Left renal cortex interstitium (tissue), 4 donors: ENCODE data around the gene LAMP1. TPM values are rescaled to one million over a fixed set of nuclear protein-coding genes. Genes with fewer than 3 reads are reported as not detected.
"Not testable (repeated sequence)": the region's sequence is repeated elsewhere in the genome, so short reads cannot be mapped to it uniquely, and the experiment has no call there.

Source experiments
- DNase-seq, 4 donors: peaks; one replicate each; pipeline ENCODE4 v3.0.0-alpha.2; 2013; ENCODE audit warnings: low read depth in 4 of 4, low spot score in 2 of 4, missing footprints in 1 of 4
- polyA plus RNA-seq, 4 donors: library from polyadenylated mRNA; unstranded; fragments of 120-200 nt; gene quantifications; one replicate each; pipeline ENCODE4 v1.2.1, GENCODE V29; 2013; ENCODE audit not compliant: insufficient read length in 4 of 4

The LAMP1 gene
- polyA plus RNA-seq, 4 donors = 174 to 193 (median 182) TPM

DNA sequence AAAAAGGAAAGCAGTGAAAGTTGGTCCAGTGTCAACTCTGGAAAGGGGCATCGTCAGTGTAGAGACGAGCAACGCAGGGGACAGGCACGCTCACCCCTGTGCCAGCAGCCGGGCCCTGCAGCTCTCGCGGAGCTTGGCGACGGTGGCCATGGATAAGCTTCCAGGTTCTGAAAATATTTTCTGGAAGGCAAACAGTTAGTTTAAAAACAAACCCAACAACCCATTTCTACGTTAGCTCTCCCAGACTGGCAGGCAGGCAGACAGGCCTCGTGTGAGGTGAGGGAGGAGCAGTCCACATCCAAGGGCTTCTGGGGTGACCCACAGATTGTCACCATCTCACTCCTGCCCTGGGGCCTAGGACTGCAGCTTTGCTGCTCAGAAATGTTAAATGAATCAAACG, 27.4 kb downstream of the LAMP1 start:
- no peak for DNase-seq

DNA sequence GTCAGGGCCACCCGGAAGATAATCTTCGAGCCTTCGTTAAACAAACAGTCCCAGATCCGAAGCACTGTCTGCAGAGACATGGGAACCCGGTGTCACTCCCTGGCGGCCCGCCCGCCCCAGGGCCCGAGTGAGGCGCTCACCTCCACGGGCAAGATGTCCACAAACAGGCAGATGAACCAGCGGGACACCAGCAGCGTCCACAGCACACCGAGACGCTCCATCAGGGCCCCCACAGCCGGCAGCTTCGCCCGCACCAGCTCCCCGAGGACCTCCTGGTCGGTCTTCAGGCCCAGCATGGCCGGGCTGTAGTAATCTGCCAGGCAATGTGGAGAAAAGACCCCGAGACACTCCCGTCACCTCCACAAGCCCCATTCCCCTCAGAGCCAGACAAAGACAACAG, 28.7 kb downstream of the LAMP1 start:
- no peak for DNase-seq

DNA sequence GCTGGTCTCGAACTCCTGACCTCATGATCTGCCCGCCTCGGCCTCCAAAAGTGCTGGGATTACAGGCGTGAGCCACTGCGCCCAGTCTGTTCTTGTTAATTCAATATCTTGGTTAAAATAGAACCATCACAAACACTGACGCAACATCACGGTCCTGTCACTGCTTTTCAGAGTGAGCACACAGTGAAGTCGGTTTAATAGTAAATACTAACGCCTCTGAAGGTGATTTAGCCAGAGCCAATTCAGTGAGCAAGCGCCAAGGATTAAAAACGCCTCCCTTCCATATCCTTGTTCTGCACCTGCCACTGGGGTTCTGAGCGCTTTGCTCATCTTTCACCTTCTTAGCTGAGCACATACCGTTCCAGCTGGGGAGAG, 30.3 kb downstream of the LAMP1 start:
- no peak for DNase-seq

DNA sequence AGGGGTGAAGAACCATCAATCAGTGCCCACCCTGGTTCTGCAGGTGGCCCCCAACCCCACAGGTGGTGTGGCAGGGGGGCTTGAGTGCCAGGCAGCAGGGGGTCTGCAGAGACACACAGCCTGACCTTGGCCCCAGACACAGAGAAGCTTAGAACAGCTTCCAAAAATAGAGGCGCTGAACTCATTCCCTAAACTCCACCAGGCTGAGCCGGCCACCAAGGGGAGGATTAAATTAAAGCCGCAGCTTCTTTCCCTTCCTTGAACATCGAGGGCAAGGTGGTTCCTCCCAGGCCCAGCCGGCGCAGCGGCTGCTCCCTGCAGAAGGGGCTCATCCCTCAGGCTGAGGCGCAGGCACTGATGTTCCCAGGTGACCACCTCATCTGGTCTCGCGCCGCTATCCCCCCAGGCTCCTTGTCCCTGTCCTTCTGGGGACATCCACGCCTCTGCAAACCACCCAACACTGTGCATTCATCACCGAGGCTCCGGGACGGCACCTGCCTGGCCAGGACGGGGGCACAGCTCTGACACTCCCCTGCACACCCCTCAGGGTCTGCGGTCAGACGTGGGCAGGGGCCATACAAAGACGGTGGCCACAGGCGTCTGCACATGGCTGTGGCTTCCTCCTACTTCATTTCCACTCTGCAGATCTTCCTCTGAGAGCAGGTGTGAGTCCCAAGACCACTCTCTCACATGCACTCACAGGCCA, 30.9 kb downstream of the LAMP1 start:
- no peak for DNase-seq

DNA sequence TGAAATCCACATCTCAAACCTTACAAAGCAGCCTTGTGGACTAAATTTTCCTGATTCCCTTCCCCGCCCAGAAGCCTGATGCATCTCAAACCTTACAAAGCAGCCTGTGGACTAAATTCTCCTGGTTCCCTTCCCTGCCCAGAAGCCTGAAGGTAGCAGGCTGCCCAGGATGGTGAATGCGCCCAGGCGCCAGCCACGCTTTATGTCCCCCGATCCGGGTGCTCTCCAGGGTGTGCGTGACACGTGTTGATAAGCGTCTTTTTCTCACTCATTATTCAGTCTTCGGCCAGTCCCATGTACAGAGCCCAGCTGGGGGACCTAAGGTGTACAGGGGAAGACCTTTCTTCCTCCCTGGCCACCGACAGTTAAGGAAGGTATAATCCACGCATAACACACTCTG, 31.8 kb downstream of the LAMP1 start:
- no peak for DNase-seq

DNA sequence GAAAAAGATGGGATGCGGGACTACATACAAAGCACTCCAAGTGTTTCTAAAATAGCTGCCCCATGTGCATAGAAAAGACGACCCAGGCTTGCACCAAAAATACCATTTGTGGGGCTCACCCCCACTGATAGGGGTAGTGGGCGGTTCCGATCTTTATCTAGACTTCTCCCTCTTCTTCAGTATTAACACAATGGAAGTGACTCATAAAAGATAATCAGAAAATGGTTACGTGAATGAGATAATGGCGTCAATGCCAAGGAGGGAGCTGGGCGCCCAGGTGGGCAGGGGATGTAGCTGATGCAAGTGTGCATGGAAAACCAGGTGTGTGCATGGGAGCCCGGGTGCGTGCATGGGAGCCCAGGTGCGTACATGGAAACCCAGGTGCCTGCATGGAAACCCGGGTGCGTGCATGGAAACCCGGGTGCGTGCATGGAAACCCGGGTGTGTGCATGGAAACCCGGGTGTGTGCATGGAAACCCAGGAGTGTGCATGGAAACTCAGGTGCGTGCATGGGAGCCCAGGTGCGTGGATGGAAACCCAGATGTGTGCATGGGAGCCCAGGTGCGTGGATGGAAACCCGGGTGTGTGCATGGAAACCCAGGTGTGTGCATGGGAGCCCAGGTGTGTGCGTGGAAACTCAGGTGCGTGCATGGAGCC, 32.7 kb downstream of the LAMP1 start:
- no peak for DNase-seq

DNA sequence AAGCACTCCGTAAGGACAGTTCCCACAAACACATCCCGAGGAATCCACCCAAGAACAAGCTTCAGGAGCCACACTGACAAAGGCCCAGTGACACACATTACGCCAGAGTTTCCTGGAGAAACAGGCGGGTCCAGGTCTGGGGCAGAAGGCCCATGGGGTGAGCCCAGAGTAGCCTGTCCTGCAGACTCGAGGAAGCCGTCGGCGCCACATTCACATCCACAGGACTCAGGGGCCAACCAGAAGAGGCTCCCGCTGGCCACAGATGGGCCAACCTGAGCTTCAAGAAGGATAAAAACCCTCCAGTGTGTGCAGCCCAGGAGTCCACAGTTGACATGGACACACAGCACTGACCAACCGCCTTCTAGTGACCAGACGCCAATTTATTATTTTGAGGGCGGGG, 35.6 kb downstream of the LAMP1 start:
- DNase-seq = no peak

DNA sequence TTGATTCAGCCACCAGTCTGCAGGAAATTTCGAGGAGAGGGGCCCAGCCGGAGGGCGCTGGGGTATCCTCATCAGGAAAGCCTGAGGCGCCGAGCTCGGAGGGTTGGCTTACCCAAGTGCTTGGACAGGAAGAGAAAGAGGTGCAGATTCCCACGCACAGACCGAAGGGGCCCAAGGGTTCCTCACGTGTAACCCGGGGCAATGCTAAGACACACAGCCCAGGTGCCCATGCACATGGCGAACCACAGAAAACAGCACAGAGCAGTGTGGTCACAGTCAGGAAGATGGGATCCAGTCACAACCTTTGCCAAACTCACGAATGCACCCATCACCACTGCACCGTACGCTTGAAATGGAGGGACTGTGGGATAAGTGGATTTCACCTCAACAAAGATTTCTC, 36.0 kb downstream of the LAMP1 start:
- DNase-seq = no peak

DNA sequence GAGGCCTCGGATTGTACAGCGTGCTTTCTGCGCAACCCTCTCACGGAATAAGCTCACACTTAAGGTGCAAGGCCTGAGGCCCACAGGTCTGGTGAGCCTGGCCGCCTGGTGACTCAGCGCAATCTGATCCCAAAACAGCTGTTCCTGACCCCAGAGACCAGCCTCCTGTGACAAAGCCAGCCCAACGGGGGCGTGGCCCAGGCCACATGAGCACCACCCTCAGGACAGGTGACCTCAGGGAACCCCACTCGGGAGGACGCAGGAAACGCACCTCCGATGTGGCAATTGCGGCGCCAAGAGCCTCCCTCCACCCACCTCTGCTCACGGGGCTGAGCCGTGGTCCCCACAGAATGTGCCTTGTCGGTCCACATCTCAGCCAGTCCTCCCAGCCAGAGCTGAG, 40.5 kb downstream of the LAMP1 start:
- no peak for DNase-seq

DNA sequence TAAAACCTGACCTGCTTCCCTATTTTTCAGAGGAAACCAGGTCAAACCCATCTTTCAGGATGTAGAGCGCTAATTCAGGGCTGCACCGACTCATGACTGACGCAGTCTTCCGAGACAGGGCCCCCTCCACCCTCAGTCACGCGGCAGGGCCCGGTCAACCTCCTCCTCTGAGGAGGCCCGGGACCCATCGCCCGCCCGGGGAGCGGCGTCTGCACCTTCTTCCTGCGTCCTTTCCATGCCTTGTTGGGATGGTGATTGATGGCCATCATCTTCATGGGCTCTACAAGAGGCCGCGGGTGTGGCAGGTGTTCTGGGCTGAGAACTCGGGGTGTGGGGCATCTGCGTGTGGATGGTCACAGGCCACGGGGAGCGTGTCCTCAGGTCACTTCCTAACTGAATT, 40.9 kb downstream of the LAMP1 start:
- no peak for DNase-seq

DNA sequence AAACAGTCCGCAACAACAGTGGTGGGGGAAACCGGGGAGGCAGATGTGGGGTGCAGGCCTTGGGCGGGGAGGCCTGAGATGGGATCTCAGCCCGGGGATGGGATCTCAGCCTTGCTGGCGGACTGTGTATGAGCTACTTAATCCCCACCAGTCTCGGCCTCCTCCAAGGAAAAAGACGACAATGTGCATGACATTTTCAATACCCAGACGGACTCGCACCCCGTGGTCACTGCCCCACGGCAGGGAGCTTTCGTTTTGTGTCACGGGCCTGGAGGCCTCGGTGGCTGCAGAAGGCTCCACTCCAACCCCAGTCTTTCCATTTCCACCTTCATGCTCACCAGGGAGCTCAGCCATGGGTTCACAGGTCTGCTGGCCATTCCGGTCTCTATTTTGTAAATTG, 41.4 kb downstream of the LAMP1 start:
- no peak for DNase-seq

DNA sequence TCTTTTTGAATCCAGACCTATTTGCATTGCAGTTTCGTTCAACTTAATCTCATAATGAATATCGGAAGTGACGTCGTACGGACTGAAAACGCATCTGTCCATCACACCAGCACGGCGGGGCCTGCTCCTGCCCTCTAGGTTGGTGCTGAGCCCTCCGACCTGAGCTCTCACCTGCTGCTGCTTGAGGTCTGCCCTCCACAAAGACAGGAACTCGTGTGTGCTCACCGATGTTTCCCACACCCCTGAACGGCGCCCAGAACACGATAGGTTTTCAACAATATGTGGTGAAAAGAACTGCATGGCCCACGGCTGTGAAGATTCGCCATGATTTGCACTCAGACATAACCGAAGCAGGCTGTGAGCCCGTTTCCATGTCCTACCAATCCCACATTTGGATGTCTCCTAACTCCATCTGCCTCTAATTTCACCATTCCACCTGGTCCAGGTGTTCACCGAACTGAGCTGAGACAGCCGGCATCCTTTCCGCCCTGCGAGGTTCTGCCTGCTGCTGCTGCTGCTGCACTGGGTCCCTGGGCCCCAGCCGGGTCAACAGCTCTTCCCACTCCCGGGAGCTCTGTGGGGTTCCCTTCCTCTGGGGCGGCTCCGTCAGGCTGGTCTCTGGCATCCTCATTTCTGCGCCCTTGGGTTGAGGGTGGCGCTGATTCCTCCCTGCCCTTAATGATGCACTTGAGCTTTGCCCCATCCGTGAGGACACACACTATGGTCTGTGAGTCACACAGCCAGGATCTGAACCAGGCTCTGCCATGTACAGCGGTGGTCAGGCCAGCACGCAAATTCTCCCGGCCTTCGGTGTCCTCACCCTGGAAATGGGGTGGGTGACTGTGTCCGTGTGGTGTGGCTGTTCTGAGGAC, 46.0 kb downstream of the LAMP1 start:
- DNase-seq = no peak

DNA sequence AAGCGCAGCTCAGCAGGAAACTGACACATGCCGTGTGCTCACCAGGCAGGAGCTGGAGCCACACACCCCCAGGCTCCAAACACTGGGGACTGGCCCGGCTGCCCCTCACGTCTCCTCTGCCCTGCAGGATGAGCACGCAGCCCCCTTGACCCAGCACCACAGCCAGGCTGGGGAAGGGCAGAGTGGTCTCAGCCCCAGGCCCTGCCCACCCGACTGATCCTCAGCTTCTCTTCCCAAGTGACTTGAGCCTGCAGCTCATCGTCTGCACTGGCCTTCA, 46.6 kb downstream of the LAMP1 start:
- no peak for DNase-seq

DNA sequence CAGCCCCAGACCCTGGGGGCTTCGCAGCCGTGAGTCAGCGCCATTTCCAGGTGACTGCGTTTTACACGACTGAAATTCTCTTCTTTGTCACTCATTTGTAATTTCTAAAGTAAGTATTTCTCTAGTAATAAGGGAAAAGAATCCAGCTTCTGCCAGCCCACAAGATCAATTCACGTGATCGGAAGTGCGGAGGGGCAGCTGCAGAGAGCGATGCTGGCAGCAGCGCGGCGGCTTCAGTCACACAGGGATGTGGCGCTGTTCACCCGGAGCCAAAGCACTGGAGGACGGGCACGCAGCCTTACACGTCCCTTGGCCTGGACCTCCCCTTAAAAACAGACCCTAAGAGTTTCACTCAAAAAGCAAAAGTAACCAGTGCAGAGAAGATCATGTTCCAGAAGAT, 48.4 kb downstream of the LAMP1 start:
- DNase-seq = no peak

DNA sequence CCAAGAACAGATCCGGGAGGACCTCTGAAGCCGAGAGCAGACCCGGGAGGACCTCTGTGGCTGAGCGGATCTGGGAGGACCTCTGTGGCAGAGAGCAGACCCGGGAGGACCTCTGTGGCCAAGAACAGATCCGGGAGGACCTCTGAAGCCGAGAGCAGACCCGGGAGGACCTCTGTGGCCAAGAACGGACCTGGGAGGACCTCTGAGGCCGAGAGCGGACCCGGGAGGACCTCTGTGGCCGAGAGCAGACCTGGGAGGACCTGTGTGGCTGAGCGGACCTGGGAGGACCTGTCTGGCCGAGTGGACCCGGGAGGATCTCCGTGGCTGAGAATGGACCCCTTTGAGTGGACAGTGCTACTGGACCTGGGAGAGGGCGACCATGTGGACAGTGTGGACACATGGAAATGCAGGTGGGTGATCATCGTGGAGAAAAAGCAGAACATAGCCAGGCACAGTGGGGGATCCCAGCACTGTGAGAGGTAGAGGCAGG, 50.7 kb downstream of the LAMP1 start:
- not testable (repeated sequence) for DNase-seq

DNA sequence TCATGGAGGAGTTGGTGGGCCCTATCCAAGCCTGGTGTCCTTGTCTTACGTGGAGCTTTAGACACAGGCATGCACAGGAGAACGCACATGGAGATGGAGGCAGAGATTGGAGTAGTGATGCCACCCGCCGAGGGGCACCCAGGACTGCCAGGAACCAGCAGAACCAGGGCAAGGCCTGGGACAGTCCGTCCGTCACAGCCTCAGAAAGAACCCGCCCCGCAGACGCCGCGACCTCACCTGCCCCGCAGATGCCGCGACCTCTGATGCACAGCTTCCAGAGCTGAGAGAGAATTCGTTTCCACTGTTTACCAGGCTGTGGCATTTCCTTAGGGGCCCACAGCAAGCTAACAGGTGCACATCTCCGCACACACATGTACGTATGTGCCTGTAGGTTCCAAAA, 51.6 kb downstream of the LAMP1 start:
- no peak for DNase-seq

DNA sequence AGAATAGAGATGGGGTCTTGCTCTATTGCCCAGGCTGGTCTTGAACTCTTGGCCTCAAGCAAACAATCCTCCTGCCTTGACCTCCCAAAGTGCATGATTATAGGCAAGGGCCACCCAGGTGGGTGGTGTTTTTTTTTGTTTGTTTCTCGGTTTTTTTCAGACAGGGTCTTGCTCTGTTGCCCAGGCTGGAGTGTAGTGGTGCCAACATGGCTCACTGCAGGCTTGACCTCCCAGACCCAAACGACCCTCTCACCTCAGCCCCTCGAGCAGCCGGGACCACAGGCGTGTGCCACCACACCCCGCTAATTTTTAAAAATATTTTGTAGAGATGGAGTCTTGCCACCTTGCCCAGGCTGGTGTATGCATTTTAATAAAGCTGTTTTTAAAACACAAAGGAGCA, 52.0 kb downstream of the LAMP1 start:
- no peak for DNase-seq

DNA sequence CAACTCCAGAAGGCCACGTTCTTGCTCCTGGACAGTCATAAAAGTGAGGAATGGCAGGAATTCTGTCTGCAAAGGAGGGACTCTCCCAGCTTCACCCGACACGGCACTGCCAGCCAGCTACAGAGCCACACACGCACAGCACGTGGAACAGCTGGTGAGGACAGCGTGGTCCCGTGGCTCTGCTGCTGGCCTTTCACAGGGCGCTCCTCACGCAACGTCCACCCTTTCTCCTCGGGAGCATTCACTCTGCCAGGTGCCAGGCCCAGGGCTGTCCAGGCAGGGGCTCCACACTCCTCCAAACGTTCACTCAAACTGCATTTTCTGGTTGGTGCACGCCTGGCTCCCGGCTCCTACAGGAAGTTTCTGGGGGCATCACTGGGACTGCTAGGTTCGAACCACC, 52.5 kb downstream of the LAMP1 start:
- DNase-seq = no peak

DNA sequence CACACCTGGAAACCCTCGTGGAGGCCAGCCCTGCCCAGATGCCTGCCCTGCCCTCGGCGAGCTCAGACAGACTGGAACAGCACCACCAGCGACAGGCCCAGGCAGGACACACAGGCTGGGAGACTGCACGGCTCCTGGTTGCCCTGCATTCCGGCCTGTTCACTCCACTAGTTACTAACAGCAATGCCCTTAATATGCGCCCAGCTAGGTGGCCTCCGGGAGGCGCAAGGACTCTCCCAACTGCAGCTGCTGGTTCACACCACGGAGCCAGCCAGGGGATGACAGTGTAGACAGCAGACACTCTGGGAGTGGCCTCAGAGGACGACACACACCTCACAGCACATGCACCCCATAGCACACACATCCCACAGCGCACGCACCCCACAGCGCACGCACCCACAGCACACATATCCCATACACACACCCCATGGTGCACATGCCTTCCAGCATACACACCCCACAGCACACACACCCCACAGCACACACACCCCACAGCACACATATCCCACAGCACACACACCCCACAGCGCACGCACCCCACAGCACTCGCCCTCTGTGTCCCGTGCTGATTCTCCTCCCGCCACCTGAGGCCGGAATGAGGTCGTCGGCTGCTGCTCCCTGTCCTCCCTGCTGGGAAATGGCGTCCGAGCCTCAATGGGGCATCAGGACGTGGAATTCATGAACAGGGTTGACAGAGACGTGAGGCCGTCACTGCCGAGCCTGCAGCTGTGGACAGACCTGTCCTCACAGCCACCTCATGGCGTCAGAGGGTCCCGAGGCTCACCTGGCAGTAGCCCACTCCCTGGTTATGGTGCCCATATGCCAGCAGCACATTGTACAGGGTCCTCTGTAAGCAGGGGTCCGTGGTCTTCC, 53.3 kb downstream of the LAMP1 start:
- DNase-seq = no peak

DNA sequence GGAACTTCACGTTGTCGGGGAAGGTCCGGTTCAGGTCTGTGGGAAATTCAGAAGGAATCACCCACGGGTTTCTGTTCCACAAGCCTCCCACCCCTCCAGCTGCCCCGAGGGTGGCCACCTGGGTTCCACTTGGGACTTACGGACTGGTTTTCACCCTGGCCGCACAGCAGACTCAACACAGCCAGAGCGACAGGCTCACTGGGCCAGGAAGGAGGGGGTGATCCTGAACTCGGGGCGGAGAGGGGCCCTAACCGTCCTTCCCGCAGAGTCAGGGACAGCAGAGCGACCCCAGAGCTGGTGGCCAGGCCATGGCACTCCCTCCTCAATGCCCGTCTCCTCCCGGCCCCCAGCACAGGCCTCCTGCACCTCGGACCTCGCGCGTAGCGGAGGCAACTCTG, 53.9 kb downstream of the LAMP1 start:
- DNase-seq = no peak

DNA sequence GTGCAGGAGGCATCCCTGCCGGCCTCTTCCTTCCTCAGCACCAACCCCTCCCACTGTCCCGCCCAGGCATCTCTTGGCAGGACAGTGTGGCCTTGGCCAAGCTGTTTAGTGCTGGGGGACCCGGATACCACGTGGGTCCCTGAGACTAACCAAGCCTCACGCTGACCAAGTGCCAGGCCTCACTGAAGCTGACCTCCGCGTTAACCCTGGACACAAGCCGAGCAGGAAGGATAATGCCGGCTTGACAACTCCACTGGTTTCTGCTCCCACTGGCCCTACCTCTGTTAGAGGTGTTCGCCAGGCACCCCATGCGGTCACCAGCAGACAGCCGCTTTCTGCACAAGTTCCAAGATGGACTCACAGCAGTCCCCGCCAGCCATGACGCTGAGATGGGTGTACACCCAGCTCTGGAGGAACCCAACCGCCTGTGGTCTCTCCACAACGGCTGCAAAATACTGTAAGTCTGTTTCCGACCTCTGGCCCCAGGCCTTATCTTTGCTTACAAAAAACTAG, 54.5 kb downstream of the LAMP1 start:
- no peak for DNase-seq
